ENCODE data around the gene NTM.

NTM gene

GRCh38 chr11:131463649-131464425 is 93.4 kb downstream of the NTM start:
- Histone ChIP-seq H3K27me3 (ENCODE audit: control insufficient read depth, insufficient read depth, low read length) (no peaks in the 10 kb centered on the region), H3K4me3 (ENCODE audit: low read depth, low read length) (no peak overlapping the region), H3K36me3 (ENCODE audit: control insufficient read depth, insufficient read depth, low read length) (no peaks in the 10 kb centered on the region), H3K79me2 (no peaks in the 10 kb centered on the region), H3K27ac (no peak overlapping the region), H3K4me1 (no peaks in the 10 kb centered on the region), H3K9ac (no peak overlapping the region), H3K4me2 (ENCODE audit: low read length) (no peak overlapping the region), H3K9me3 (ENCODE audit: control insufficient read depth, low read length) (no peaks in the 10 kb centered on the region), H2AFZ (no peak overlapping the region)
- no peak for TF ChIP-seq CTCF (IDR thresholded peaks at IDR 0.05)

- Histone ChIP-seq H3K27ac (no peak overlapping the region), H3K27me3 (ENCODE audit: control insufficient read depth, insufficient read depth, low read length) (no peaks in the 10 kb centered on the region), H3K4me1 (no peaks in the 10 kb centered on the region), H3K79me2 (no peaks in the 10 kb centered on the region), H3K9me3 (ENCODE audit: control insufficient read depth, low read length) (no peaks in the 10 kb centered on the region), H2AFZ (no peak overlapping the region), H3K4me3 (ENCODE audit: low read depth, low read length) (no peak overlapping the region), H3K9ac (no peak overlapping the region), H3K4me2 (ENCODE audit: low read length) (no peak overlapping the region), H3K36me3 (ENCODE audit: control insufficient read depth, insufficient read depth, low read length) (no peaks in the 10 kb centered on the region)
- TF ChIP-seq CTCF (IDR thresholded peaks at IDR 0.05): no peak
These were observed 94.0 kb downstream of the NTM start for GRCh38 chr11:131464461-131464860.

- Histone ChIP-seq H3K4me3 (ENCODE audit: low read depth, low read length) (no peak overlapping the region), H3K9me3 (ENCODE audit: control insufficient read depth, low read length) (no peaks in the 10 kb centered on the region), H2AFZ (no peak overlapping the region), H3K27ac (no peak overlapping the region), H3K27me3 (ENCODE audit: control insufficient read depth, insufficient read depth, low read length) (no peaks in the 10 kb centered on the region), H3K4me2 (ENCODE audit: low read length) (no peak overlapping the region), H3K9ac (no peak overlapping the region), H3K36me3 (ENCODE audit: control insufficient read depth, insufficient read depth, low read length) (no peaks in the 10 kb centered on the region), H3K79me2 (no peaks in the 10 kb centered on the region), H3K4me1 (no peaks in the 10 kb centered on the region)
- TF ChIP-seq CTCF (IDR thresholded peaks at IDR 0.05): no peak
These were observed 94.6 kb downstream of the NTM start for GRCh38 chr11:131465039-131465438.

GRCh38 chr11:131465746-131466145 is 95.3 kb downstream of the NTM start:
- H3K36me3 ChIP-seq (ENCODE audit: control insufficient read depth, insufficient read depth, low read length): no peaks in the 10 kb centered on the region
- no peak overlapping the region for H3K4me3 ChIP-seq (ENCODE audit: low read depth, low read length)
- H3K4me1 ChIP-seq: no peaks in the 10 kb centered on the region
- no peak overlapping the region for H2AFZ ChIP-seq
- H3K27ac ChIP-seq: no peak overlapping the region
- no peak for TF ChIP-seq CTCF (IDR thresholded peaks at IDR 0.05)
- no peak overlapping the region for H3K9ac ChIP-seq
- H3K4me2 ChIP-seq (ENCODE audit: low read length): no peak overlapping the region
- H3K27me3 ChIP-seq (ENCODE audit: control insufficient read depth, insufficient read depth, low read length): no peaks in the 10 kb centered on the region
- no peaks in the 10 kb centered on the region for H3K9me3 ChIP-seq (ENCODE audit: control insufficient read depth, low read length)
- no peaks in the 10 kb centered on the region for H3K79me2 ChIP-seq

Measured in parathyroid adenoma (tissue), 2 donors.